NCI-H82 treated with DMSO at 0.1 percent for 48 hours (cell line): ENCODE measurements around the gene CFLAR.
"Not testable (repeated sequence)": the region's sequence is repeated elsewhere in the genome, so short reads cannot be mapped to it uniquely, and the experiment has no call there.

Source experiments
- DNase-seq: peaks from one replicate; lab custom pipeline; 2025; ENCODE audit not compliant: unreplicated experiment; lab: John Stamatoyannopoulos, UW

CFLAR gene

DNA sequence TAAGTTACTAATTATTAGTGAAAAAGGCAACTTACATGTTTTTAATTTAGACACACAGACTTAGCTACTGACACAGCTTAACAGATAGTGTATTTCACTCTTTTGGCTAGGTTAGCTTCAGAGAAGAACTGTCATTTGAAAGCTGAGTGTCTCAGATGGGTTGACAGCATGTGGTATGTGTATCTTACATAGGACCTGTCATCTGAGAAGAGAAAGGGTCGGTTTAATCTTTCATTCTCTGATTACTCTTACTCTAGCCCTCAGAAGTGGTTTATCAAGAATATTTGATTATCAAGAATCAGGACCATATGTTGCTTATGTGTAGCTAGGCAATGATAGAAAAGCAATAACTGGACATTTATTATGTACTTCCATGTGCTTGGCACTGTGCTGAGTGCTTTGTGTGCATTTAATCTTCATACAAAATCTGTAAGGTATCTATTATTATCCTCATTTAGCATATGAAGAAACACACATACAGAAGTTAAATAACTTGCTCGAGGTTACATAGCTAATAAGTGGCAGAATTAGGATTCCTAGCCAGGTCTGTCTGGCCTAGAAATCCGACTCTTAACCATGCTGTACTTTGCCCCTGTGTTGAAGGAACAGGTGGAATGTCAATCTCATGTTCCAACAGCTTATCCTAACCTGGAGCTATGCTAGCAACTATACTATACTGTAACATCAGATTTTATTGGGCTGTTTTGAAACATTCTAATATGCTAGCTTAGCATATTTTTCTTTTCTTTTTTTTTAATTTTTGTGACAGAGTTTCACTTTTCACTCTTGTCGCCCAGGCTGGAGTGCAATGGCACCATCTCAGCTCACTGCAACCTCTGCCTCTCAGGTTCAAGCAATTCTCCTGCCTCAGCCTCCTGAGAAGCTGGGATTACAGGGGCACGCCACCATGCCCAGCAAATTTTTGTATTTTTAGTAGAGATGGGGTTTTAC, 28.4 kb downstream of the CFLAR start:
- no peak for DNase-seq

DNA sequence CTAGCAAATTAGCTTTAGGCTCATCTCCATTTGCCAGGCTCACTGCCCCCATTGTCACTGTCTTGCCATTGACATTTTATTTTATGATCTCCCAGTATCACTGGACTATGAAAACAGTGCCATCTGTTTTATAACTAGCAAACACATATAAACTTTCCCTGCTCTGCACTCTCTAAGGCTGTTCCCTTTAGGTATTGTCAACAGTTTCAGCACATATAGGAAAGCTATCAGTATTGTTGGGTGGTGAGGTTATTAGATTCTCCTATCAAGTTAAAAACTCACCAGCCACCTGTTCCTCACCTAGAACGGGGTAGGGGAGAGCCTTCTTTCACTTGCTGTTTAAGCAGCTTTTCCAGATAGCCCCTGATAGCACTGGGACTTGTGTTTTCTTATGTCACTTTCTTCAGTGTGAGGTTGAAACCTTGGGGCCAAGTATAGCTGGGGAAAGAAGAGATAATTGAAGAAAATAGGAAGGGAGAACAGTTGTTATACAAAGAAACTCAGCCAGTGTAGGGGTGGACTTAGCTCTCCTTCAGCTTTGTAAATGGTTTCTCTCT, 32.5 kb downstream of the CFLAR start:
- DNase-seq, result no peak

- no peak for DNase-seq
Observed at GRCh38 chr2:201149064-201149820, 33.3 kb downstream of the CFLAR start.

DNA sequence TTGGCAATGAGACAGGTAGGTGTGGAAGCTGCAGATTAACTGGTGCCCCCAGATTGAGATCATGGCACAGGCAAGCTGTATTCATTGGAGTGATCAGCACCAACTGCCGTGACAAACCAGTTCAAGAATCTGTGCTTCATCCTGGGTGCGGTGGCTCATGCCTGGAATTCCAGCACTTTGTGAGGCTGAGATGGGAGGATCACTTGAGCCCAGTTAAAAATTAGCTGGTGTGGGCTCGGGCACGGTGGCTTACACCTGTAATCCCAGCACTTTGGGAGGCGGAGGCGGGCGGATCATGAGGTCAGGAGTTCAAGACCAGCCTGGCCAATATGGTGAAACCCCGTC, 33.8 kb downstream of the CFLAR start:
- DNase-seq, result not testable (repeated sequence)

- no peak for DNase-seq
Observed at GRCh38 chr2:201150454-201151020, 34.6 kb downstream of the CFLAR start.

GRCh38 chr2:201151127-201151981, 35.4 kb downstream of the CFLAR start:
- no peak for DNase-seq

DNA sequence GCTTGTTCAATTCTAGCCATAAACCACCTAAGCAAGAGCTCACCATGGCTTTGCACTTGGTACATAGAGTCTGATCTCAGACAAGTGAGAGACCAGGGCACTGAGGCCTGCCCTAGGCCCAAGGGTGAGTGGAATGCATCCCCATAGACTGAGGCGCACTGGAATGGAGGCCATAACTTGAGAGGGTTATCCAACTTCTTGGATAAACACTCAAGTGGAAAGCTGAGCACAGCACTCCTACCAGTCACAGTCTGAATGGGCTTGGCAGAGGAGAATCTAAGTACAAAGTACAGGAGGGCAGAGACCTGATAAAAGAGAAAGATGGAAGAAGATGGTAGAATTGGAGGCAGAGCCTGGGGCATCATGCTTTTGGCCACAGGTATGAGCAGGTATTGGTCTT, 36.6 kb downstream of the CFLAR start:
- DNase-seq, result no peak

DNA sequence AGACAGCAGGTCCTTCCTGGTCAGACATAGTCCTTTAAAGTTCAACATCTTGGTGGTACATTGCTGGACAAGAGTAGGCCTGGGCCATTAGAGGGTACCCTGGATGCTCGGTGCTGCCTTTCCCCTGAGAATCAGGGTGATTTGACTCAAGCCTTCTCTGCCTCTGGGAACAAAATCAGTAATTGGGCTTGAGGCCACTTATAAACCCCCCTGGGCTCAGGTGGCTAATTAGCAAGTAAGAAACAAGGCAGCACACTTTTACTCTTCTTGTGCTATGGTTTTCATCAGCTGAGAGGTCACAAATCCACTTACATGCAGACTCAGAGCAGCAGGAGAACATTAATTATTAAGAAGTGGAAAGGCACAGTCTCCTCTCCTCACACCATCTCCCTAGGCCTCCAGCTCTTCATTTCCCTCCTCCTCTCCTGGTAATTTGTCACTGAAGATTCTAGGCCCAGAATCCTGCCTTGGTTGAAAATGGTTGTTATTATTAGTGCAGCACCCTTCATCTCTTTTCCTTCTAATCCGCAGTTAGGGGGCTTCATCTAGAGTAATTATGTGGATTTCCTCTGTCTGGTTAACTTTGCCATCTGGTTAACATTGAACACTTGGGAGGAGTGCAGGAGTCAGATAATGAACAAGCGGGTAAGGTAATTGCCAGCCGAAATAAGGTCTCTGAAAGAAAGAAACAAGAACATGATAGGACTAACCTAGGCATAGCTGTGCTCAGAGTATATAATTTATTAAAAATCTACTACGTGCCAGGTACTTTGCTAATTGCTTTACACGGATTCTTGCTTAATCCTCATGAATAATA, 37.2 kb downstream of the CFLAR start:
- DNase-seq, result peak; percentile 98

DNA sequence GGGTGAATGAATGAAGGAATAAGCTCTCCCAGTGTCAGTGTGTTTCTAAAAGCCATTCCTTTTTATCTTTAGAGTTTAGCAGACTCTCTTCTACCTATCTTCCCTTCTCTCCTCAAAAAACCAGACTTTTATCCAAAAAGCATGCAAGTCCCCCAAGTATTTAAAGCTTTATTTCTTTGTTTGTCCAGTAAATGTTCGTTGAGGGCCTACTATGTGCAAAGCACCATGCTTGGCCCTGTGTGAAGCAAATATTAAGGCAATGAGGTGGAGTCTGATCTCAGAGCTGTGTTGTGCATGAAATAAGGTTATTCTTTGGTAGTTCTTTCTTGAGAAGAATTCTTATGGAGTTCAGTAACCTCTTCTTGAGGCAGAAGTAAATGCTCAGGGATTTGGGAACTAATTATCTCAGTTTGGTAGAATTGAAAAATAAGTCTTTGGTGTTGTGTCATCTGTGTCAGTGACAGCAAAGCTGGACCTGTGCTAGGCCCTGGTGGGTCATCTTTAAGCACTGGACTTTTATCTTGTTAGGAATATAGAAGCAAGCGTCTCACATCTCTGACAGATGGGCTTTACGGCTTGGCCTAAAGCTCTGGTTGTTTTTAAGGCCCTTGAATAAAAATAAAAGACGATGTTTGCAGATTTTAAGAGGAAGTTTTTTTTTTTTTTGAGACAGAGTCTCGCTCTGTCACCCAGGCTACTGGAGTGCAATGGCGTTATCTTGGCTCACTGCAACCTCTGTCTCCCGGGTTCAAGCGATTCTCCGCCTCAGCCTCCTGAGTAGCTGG, 38.8 kb downstream of the CFLAR start:
- DNase-seq, result peak; percentile 47

DNA sequence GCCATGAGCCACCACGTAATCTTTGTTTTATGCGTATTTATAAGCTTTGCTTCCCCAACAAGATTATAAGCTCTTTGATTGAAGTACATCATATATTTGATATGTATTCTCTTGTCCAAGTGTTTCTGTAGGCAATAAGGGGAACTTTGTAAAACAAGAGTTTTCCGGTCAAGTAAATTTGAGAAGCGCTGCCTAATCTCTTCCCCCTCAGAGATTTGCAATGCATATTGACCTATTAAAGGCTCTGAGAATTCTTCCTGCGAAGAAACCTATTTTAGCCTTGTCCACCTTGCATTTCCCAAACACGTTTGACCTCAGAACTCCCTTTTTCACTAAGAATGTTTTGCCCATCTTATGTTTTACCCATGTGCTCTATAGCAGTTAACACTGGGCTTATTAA, 40.1 kb downstream of the CFLAR start:
- no peak for DNase-seq

GRCh38 chr2:201156640-201157039, 40.7 kb downstream of the CFLAR start:
- DNase-seq, result no peak

DNA sequence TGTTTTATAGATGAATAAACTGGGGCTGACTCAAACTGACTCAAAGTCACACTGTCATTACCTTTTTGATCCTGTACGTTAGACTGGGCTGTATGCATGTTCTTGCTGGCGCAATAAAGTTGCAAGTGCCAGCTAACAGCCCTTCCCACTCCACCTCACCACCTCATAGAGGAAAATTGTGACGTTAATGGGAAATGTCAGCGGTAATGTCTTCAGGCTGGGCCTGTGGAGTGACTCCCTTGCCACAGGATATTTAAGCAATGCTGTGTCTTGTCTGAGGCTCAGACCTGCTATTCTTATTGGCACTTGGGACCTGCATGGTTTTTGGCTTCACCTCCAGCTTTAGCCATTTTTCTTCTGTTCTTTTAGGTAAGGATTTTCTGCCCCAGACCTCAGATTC, 41.7 kb downstream of the CFLAR start:
- no peak for DNase-seq

DNA sequence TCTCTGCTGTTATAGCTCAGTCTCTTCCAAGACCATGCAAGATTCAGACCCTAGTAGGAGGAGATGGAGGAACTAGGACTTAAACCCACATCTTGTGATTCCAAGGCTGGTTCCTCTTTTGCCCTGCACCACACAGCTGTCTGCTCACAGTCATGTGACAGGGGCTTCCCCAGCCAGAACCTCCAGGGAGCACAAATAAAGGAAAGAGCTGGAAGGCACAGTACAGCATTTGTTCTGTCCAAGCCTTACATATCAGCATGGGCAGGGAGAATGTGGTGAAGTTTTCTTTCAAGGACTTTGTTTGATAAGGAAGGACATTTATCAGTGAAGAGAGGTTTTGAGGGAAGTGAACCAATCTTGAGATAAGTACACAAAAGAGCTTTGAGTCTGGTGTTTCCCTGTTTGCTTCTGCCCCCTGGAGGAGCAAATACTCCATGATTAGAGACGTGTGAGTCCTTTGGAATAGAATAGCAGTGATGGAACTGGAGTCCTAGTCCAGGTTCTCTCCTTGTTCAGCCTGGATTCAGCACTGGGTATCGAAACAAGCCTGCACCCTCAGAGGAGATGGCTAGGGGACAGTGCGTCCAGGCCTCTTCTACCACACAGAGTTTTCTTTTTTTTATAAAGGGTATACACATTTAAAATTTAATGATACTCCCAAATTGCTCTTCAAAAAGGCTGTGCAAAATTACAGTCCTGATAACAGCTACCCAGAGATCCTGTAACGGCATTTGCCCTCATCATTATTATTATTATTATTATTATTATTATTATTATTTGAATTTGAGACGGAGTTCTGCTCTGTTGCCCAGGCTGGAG, 42.4 kb downstream of the CFLAR start:
- peak; percentile 85 for DNase-seq

DNA sequence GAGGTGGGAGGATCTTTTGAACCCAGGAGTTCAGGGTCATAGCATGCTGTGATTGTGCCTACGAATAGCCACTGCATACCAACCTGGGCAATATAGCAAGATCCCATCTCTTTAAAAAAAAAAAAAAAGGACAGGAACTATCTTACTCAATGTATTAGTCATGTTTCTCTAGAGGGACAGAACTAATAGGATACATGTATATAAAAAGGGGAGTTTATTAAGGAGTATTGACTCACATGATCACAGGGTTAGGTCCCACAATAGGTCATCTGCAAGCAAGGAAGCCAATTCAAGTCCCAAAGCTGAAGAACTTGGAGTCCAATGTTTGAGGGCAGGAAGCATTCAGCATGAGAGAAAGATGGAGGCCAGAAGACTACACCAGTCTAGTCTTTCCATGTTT, 48.2 kb downstream of the CFLAR start:
- DNase-seq, result no peak

- no peak for DNase-seq
Observed at GRCh38 chr2:201167546-201167945, 51.6 kb downstream of the CFLAR start.

GRCh38 chr2:201168496-201168895, 52.5 kb downstream of the CFLAR start:
- not testable (repeated sequence) for DNase-seq

- DNase-seq, result no peak
Observed at GRCh38 chr2:201171259-201171814, 55.4 kb downstream of the CFLAR start.

DNA sequence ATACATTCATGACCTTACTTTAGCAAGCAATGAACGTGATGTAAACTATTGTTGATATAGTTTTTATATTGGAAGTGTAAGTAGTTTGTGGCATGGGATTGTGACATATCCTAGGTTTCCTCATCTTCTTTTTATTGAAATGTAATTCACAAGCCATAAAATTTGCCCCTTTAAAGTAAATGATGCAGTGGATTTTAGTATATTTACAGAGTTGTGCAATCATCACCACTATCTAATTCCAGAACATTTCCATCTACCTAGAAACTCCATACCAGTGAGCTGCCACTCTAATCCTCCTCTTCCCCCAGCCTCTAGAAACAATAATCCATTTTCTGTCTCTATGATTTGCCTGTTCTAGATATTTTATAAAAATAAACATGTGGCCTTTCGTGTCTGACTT, 56.3 kb downstream of the CFLAR start:
- no peak for DNase-seq
